Activated naive CD4-positive, alpha-beta T cell treated with anti-CD3 and anti-CD28 coated beads, Interleukin-2, amount 50 U/mL, for 24 hours (primary cell): Measurements from ENCODE around the gene MROH7.
"Not testable (repeated sequence)": the region's sequence is repeated elsewhere in the genome, so short reads cannot be mapped to it uniquely, and the experiment has no call there.

Experiments
- H3K27ac Mint-ChIP-seq: one replicate; pipeline ENCODE4 v1.8.0; 2021; ENCODE audit warnings: mild to moderate bottlenecking, mixed read lengths
- H3K27me3 Mint-ChIP-seq: one replicate; pipeline ENCODE4 v1.8.0; 2021; ENCODE audit warnings: mixed read lengths
- H3K36me3 Mint-ChIP-seq: one replicate; pipeline ENCODE4 v1.8.0; 2021; ENCODE audit warnings: mixed read lengths
- H3K4me1 Mint-ChIP-seq: one replicate; pipeline ENCODE4 v1.8.0; 2021; ENCODE audit warnings: mixed read lengths
- H3K4me3 Mint-ChIP-seq: one replicate; pipeline ENCODE4 v1.8.0; 2021; ENCODE audit warnings: mild to moderate bottlenecking, mixed read lengths
- H3K9me3 Mint-ChIP-seq: one replicate; pipeline ENCODE4 v1.8.0; 2021; ENCODE audit warnings: mixed read lengths

The MROH7 gene

DNA sequence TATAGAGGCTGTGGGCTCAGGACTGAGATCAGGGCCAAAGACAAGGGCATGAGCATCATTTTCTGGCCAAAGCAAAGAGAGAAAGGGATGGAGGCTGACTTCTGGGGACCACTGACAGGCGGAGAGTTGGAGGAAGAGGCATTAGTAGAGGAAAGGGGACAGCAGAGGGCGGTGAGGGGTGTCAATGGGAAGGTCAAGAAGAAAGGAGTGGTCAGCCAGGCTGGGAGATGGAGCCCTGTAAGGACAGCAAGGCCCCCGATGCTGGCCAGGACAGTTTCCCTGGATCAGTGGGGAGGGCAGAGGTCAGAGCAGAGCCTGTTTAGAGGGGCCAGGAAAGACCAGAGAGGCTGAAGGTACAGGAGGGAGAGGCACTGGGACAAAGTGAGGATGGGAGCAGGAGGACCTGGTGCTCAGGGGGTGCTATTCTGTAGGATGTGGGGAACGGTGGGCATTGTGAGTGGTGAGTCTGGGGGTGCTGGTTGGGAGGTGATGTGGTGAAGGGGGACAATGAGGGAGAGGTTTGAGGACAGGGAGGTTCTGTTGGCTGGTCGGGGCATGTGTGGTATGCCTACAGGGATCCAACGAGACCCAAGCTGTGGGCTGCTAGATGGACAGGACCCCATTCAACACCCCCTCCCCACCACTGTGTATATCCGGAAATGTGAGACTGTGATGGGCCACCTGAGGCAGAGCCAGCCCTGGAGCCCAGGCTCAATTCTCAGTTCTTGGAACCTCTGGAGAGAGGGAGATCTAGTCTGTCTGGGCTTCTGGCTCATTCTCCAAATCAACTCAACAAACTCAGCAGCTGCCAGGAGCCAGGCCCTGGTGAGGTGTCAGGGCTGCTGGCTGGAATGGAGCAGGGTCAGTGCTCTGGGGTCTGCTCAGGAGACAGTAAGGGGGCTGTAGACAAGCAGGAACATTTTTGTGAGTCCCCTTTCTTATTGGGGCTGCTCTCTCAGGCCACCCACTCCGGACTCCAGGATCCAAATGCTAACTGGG, 16.8 kb upstream of the MROH7 start:
- no peaks in the 10 kb centered on the region for H3K4me1 Mint-ChIP-seq
- no peaks in the 10 kb centered on the region for H3K9me3 Mint-ChIP-seq
- peak overlapping the region; percentile 8 for H3K27ac Mint-ChIP-seq
- no peaks in the 10 kb centered on the region for H3K36me3 Mint-ChIP-seq
- no peak overlapping the region for H3K4me3 Mint-ChIP-seq
- H3K27me3 Mint-ChIP-seq, result no peaks in the 10 kb centered on the region

- Mint-ChIP-seq H3K27ac (no peak overlapping the region), H3K9me3 (no peaks in the 10 kb centered on the region), H3K27me3 (no peaks in the 10 kb centered on the region), H3K4me1 (no peaks in the 10 kb centered on the region), H3K36me3 (no peaks in the 10 kb centered on the region), H3K4me3 (no peak overlapping the region)
These were observed 14.4 kb upstream of the MROH7 start for GRCh38 chr1:54627196-54627595.

- H3K9me3 Mint-ChIP-seq, H3K4me3 Mint-ChIP-seq, H3K4me1 Mint-ChIP-seq, H3K36me3 Mint-ChIP-seq, H3K27ac Mint-ChIP-seq, H3K27me3 Mint-ChIP-seq: not testable (repeated sequence)
These were observed 5.8 kb upstream of the MROH7 start for GRCh38 chr1:54635804-54636203.

GRCh38 chr1:54636461-54637446, 4.8 kb upstream of the MROH7 start:
- H3K4me3 Mint-ChIP-seq, H3K9me3 Mint-ChIP-seq, H3K36me3 Mint-ChIP-seq, H3K27me3 Mint-ChIP-seq, H3K27ac Mint-ChIP-seq, H3K4me1 Mint-ChIP-seq: not testable (repeated sequence)

- no peak overlapping the region for H3K27ac Mint-ChIP-seq
- H3K9me3 Mint-ChIP-seq, result peaks cover 8% of the 10 kb centered on the region
- no peak overlapping the region for H3K4me3 Mint-ChIP-seq
- no peaks in the 10 kb centered on the region for H3K4me1 Mint-ChIP-seq
- peaks cover 3% of the 10 kb centered on the region for H3K36me3 Mint-ChIP-seq
- H3K27me3 Mint-ChIP-seq, result peaks cover 2% of the 10 kb centered on the region
These were observed 1.2 kb upstream of the MROH7 start for GRCh38 chr1:54640361-54640760.

DNA sequence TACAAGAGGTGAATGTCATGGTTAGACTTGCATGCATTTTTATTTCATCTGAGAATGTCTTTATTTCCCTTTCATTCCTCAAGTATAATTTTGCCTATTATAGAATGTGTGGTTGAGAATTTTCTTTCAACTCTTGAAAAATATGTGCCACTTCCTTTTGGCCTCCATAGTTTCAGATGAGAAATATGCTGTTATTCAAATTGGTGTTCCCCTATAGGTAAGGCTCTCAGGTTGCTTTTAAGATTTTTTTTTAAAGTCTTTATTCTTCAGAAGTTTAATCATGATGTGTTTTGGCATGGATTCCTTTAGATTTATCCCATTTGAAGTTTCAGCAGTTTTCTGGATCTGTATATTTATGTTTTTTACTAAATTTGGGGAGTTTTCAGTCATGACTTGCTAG, 2.1 kb downstream of the MROH7 start:
- peaks cover 1% of the 10 kb centered on the region for H3K27me3 Mint-ChIP-seq
- no peaks in the 10 kb centered on the region for H3K4me1 Mint-ChIP-seq
- peaks cover 8% of the 10 kb centered on the region for H3K9me3 Mint-ChIP-seq
- H3K27ac Mint-ChIP-seq, result no peak overlapping the region
- peaks cover 3% of the 10 kb centered on the region for H3K36me3 Mint-ChIP-seq
- no peak overlapping the region for H3K4me3 Mint-ChIP-seq

- peaks cover 8% of the 10 kb centered on the region for H3K9me3 Mint-ChIP-seq
- no peak overlapping the region for H3K27ac Mint-ChIP-seq
- peaks cover 3% of the 10 kb centered on the region for H3K36me3 Mint-ChIP-seq
- H3K4me3 Mint-ChIP-seq, result no peak overlapping the region
- H3K27me3 Mint-ChIP-seq, result peaks cover 1% of the 10 kb centered on the region
- H3K4me1 Mint-ChIP-seq, result no peaks in the 10 kb centered on the region
These were observed 4.5 kb downstream of the MROH7 start for GRCh38 chr1:54645806-54646676.

DNA sequence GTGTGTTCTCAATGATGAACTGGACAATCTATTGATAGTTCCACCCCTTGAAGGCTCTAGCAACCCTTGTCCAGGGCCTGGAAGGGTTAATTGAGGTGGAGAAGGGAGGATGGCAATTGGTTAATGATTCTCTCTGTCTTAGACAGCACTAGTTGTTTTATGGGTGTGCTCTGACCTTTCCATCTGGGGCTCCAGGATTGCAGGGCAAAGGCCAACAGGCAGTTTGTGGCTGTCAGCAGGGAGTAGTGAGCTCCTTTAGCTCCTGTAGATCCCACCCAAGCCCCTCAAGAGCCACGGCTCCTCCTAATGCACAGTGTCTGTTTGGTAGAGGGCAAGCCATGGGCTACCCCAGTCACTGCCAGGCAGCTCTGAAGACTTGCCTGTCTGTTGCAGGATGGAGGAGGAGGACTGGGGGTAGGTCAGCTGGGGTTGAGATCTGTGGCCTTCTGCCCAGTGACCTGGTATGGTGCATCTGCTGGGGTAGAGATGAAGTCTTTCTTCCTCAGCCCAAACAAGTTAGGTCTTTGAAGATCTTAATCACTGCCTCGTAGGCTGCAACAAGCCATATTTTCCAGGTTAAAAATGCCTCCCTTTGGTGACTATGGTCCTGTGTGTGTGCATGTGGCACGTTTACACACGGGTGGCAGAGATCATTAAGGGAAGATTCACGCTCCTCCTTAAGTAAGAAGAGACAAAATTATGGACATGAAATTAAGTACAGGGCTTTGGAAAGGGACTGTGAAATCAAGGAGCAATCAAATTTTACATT, 7.7 kb downstream of the MROH7 start:
- H3K27me3 Mint-ChIP-seq, result peaks cover 1% of the 10 kb centered on the region
- H3K9me3 Mint-ChIP-seq, result no peaks in the 10 kb centered on the region
- H3K36me3 Mint-ChIP-seq, result no peaks in the 10 kb centered on the region
- no peak overlapping the region for H3K4me3 Mint-ChIP-seq
- no peak overlapping the region for H3K27ac Mint-ChIP-seq
- no peaks in the 10 kb centered on the region for H3K4me1 Mint-ChIP-seq

DNA sequence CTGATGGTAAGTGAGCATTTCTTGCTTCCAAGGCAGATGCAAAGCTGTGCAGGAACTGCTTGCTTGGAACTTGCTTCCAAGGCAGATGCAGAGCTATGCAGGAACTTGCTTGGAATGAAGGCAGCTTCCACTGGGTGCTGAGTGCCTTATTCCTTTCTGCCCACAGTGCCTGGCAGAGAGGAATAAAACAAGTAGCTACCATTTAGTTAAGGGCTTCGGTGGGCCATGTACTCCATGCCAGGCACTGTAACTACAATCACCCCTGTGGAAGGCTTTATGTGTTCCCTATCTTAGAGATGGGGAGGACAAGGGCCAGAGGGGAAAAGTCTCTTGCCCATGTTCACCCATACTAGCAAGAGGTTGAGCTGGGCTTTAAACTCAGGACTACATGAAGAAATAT, 8.3 kb downstream of the MROH7 start:
- no peak overlapping the region for H3K4me3 Mint-ChIP-seq
- no peaks in the 10 kb centered on the region for H3K9me3 Mint-ChIP-seq
- no peak overlapping the region for H3K27ac Mint-ChIP-seq
- H3K4me1 Mint-ChIP-seq, result no peaks in the 10 kb centered on the region
- no peaks in the 10 kb centered on the region for H3K36me3 Mint-ChIP-seq
- H3K27me3 Mint-ChIP-seq, result peaks cover 1% of the 10 kb centered on the region

DNA sequence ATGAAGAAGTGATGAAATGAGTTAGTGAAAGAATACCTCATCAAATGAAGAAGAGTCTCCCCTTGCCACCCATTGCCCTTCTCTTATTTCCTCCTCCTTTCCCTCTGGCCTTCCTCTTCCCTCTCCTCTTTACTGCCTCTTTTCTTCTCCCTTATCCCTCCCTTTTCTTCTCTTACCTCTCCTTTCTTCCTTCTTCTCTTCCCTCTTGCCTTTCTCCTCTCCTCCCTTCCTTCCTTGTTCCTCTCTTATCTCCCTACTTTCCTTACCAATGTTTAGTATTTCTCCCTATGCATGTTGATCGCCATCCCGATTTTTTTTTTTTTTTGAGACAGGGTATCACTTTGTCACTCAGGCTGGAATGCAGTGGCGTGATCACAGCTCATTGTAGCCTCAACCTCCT, 8.8 kb downstream of the MROH7 start:
- Mint-ChIP-seq H3K4me3 (no peak overlapping the region), H3K9me3 (no peaks in the 10 kb centered on the region), H3K4me1 (no peaks in the 10 kb centered on the region), H3K36me3 (no peaks in the 10 kb centered on the region), H3K27ac (no peak overlapping the region), H3K27me3 (peaks cover 1% of the 10 kb centered on the region)

DNA sequence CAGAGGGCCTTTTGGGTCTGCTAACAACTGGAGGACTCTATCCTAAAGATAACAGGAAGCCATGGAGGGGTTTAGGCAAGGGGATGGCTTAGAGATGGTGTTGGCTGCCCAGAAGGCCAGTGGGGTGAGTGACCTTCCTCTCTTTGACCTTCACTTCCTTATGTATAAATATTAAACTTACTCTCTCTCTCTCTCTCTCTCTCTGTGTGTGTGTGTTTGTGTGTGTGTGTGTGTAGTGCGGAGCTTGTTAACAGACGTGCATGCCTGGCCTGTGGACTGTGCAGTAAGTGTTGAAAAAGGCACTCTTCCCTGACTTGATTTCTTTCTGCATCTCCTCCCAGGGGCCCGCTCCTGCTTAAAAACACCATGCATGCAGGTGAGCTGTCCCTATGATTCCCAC, 10.0 kb downstream of the MROH7 start:
- Mint-ChIP-seq H3K4me3 (no peak overlapping the region), H3K9me3 (no peaks in the 10 kb centered on the region), H3K27me3 (peaks cover 1% of the 10 kb centered on the region), H3K27ac (no peak overlapping the region), H3K4me1 (no peaks in the 10 kb centered on the region), H3K36me3 (no peaks in the 10 kb centered on the region)

DNA sequence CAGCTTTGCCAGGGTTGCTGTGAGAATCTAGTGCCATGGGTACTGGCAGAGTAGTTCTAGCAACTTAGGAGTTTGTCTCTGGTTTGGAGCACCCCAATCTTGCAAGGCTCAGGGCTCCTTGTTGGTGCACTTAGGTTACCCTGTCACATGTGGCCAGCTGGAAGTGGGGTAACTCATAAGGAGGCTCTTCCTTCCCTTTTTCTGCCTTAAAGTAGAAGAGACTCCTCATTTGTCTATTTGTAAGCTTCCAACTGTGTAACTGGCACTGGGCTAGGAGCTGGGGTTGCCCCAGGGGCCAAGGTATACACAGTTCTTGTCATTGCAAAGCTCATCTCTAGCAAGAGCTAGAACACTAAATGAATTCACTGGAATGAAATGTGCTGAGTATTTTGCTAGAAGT, 10.6 kb downstream of the MROH7 start:
- Mint-ChIP-seq H3K27me3 (no peaks in the 10 kb centered on the region), H3K4me3 (no peak overlapping the region), H3K9me3 (no peaks in the 10 kb centered on the region), H3K36me3 (no peaks in the 10 kb centered on the region), H3K27ac (no peak overlapping the region), H3K4me1 (no peaks in the 10 kb centered on the region)

- Mint-ChIP-seq H3K4me1 (no peaks in the 10 kb centered on the region), H3K9me3 (no peaks in the 10 kb centered on the region), H3K27me3 (no peaks in the 10 kb centered on the region), H3K27ac (no peak overlapping the region), H3K4me3 (no peak overlapping the region), H3K36me3 (no peaks in the 10 kb centered on the region)
These were observed 11.4 kb downstream of the MROH7 start for GRCh38 chr1:54653036-54653435.

DNA sequence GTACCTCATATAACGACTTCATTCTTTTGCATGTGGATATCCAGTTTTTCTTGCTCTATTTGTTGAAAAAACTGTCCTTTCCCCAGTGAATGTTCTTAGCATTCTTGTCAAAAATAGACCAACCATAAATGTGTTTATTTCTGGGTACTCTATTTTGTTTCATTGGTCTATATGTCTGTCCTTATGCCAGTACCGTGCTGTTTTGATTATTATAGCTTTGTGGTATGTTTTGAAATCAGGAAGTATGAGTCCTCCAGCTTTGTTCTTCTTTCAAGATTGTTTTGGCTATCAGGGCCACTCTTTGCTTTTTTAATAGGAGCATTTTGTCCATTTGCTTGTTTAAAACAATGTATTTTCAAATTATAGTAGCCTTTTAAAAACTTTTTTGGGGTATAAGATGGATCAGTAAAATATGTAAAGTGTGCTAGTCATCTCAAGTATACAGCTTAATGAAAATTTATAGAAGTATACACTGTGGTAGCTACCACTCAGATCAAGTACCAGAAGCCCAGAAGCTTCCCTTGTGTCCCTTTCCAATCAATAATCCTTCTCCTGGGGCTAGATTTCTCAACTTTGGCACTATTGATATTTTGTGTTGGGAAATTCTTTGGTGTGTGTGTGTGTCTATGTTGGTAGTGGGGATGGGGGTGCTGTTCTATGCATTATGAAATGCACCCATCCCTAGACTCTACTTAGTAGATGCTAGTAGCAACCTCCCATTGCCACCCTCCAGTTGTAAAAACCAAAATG, 16.8 kb downstream of the MROH7 start:
- H3K4me3 Mint-ChIP-seq, result no peak overlapping the region
- no peaks in the 10 kb centered on the region for H3K27me3 Mint-ChIP-seq
- H3K4me1 Mint-ChIP-seq, result no peaks in the 10 kb centered on the region
- no peaks in the 10 kb centered on the region for H3K9me3 Mint-ChIP-seq
- H3K27ac Mint-ChIP-seq, result no peak overlapping the region
- H3K36me3 Mint-ChIP-seq, result peaks cover 2% of the 10 kb centered on the region
